CD14-positive monocyte (primary cell): ENCODE data around the gene RALGAPA2. TPM values are rescaled to one million over a fixed set of nuclear protein-coding genes. Genes with fewer than 3 reads are reported as not detected.

Experiments
- DNase-seq, 3 donors: peaks; one replicate each; pipeline ENCODE4 v3.0.0-alpha.2; 2011 to 2022
- H2AFZ ChIP-seq: 2 replicates; pipeline ENCODE4 v1.6.0; 2012; ENCODE audit warnings: mild to moderate bottlenecking, low read depth, low read length, inconsistent platforms; ENCODE audit not compliant: insufficient read depth, poor library complexity, severe bottlenecking
- H3K27ac ChIP-seq, 2 donors: 1 replicate in 1 of 2; 2 replicates in 1 of 2; pipeline ENCODE4 v1.5.1; 2012 to 2013; ENCODE audit warnings: low read length in 2 of 2, control low read depth in 1 of 2, inconsistent platforms in 1 of 2, low read depth in 1 of 2, mild to moderate bottlenecking in 1 of 2
- H3K27me3 ChIP-seq, 2 donors: one replicate each; pipeline versions ENCODE4 v1.6.0 to v1.6.1; 2011 to 2013; ENCODE audit warnings: low read length in 2 of 2; ENCODE audit not compliant: control insufficient read depth in 2 of 2, insufficient read depth in 2 of 2
- H3K36me3 ChIP-seq, 2 donors: replicated peaks in 1 of 2; 1 replicate in 1 of 2; 2 replicates in 1 of 2; pipeline versions ENCODE4 v1.5.1 to v1.6.1; 2012 to 2013; ENCODE audit warnings: low read length in 2 of 2, control low read depth in 1 of 2, inconsistent platforms in 1 of 2, mild to moderate bottlenecking in 1 of 2; ENCODE audit not compliant: insufficient read depth in 2 of 2, control insufficient read depth in 1 of 2
- H3K4me1 ChIP-seq, 2 donors: 1 replicate in 1 of 2; 2 replicates in 1 of 2; pipeline versions ENCODE4 v1.5.1 to v1.6.1; 2012 to 2013; ENCODE audit warnings: low read length in 2 of 2, control low read depth in 1 of 2, inconsistent platforms in 1 of 2, mild to moderate bottlenecking in 1 of 2, moderate library complexity in 1 of 2; ENCODE audit not compliant: insufficient read depth in 2 of 2, control insufficient read depth in 1 of 2
- H3K4me2 ChIP-seq: replicated peaks from 2 replicates; pipeline ENCODE3; 2012; ENCODE audit warnings: low read length, moderate library complexity, mild to moderate bottlenecking; ENCODE audit not compliant: poor library complexity, severe bottlenecking; ENCODE audit errors: extremely low read depth
- H3K4me3 ChIP-seq, 3 experiments: fragments of 200-600 bp in 1 of 3; sonication (generic) in 1 of 3; replicated peaks in 1 of 3; 1 replicate in 2 of 3; 2 replicates in 1 of 3; pipeline ENCODE4 v1.5.1; 2011 to 2013; ENCODE audit warnings: low read length in 3 of 3, mild to moderate bottlenecking in 3 of 3, control low read depth in 2 of 3, low read depth in 2 of 3, inconsistent platforms in 1 of 3, moderate library complexity in 1 of 3
- H3K79me2 ChIP-seq: 2 replicates; pipeline ENCODE4 v1.6.0; 2012; ENCODE audit warnings: mild to moderate bottlenecking, control low read depth, inconsistent platforms, low read length, moderate library complexity; ENCODE audit not compliant: insufficient read depth
- H3K9ac ChIP-seq: 2 replicates; pipeline ENCODE4 v1.6.0; 2017; ENCODE audit warnings: low read length, mild to moderate bottlenecking; ENCODE audit not compliant: insufficient read depth, poor library complexity, severe bottlenecking
- H3K9me3 ChIP-seq, 2 donors: replicated peaks in 1 of 2; 1 replicate in 1 of 2; 2 replicates in 1 of 2; pipeline versions ENCODE4 v1.5.1 to v1.6.1; 2012 to 2013; ENCODE audit warnings: low read length in 2 of 2, control low read depth in 1 of 2; ENCODE audit not compliant: control insufficient read depth in 1 of 2, insufficient read depth in 1 of 2
- H4K20me1 ChIP-seq: 2 replicates; pipeline ENCODE4 v1.6.0; 2012; ENCODE audit warnings: mild to moderate bottlenecking, low read length, control low read depth, moderate library complexity; ENCODE audit not compliant: insufficient read depth
- H3K27ac Mint-ChIP-seq, 7 donors: one replicate each; pipeline ENCODE4 v1.8.0; 2020; ENCODE audit warnings: mild to moderate bottlenecking in 7 of 7, mixed read lengths in 7 of 7, moderate library complexity in 6 of 7, inconsistent platforms in 2 of 7
- H3K27me3 Mint-ChIP-seq, 3 donors: one replicate each; pipeline ENCODE4 v1.8.0; 2021 to 2022; ENCODE audit warnings: low read depth in 3 of 3, mild to moderate bottlenecking in 3 of 3, mixed read lengths in 3 of 3, moderate library complexity in 3 of 3, inconsistent platforms in 1 of 3
- H3K36me3 Mint-ChIP-seq, 2 donors: one replicate each; pipeline ENCODE4 v1.8.0; 2020; ENCODE audit warnings: mixed read lengths in 2 of 2, inconsistent platforms in 1 of 2, mild to moderate bottlenecking in 1 of 2
- H3K4me1 Mint-ChIP-seq: one replicate; pipeline ENCODE4 v1.8.0; 2020; ENCODE audit warnings: mild to moderate bottlenecking, mixed read lengths
- H3K4me3 Mint-ChIP-seq, 2 donors: one replicate each; pipeline ENCODE4 v1.8.0; 2020; ENCODE audit warnings: mild to moderate bottlenecking in 2 of 2, mixed read lengths in 2 of 2, moderate library complexity in 1 of 2
- H3K9me3 Mint-ChIP-seq, 7 donors: one replicate each; pipeline ENCODE4 v1.8.0; 2020 to 2022; ENCODE audit warnings: mixed read lengths in 7 of 7, mild to moderate bottlenecking in 6 of 7, moderate library complexity in 6 of 7, inconsistent platforms in 2 of 7
- CTCF ChIP-seq: fragments of 200-600 bp; IDR thresholded peaks from one replicate; pipeline ENCODE4 v1.8.0; 2022; ENCODE audit warnings: antibody characterized with exemption, mild to moderate bottlenecking
- WGBS: methylation state at CpG from one replicate; pipeline ENCODE4 v1.1.5; 2013; ENCODE audit warnings: missing lambda C conversion rate; ENCODE audit not compliant: insufficient coverage; 5-methylcytosine and 5-hydroxymethylcytosine counted together
- intact Hi-C, 2 donors: fragments of 100-400 bp; cut with micrococcal nuclease; formaldehyde crosslinking; loops; one replicate each; pipeline versions ENCODE4 v1.15.0 to v1.15.1; 2023
- polyA plus RNA-seq, 3 donors: library from polyadenylated mRNA; depleted of rRNA in 1 of 3; unstranded in 2 of 3; stranded (reverse) in 1 of 3; fragments of 300-500 nt in 2 of 3; fragments of >200 nt in 1 of 3; fragmentation: Illumina TruSeq in 2 of 3; gene quantifications; 1 replicate in 2 of 3; 2 replicates in 1 of 3; pipeline ENCODE4 v1.2.3, GENCODE V29; 2012 to 2021

The RALGAPA2 gene
- polyA plus RNA-seq, 3 donors, result 6.2 to 13.0 (median 8.9) TPM

GRCh38 chr20:20505554-20505953 lies 206.9 kb downstream of the RALGAPA2 start:
- Histone ChIP-seq H3K9ac (no peak overlapping the region), H3K4me1 (no peaks in the 10 kb centered on the region), H3K27me3 (no peaks in the 10 kb centered on the region), H2AFZ (no peak overlapping the region), H3K27ac (no peak overlapping the region), H4K20me1 (no peaks in the 10 kb centered on the region), H3K36me3 (peaks cover 62 to 98% of the 10 kb centered on the region in 2 donors), H3K4me3 (no peak overlapping the region), H3K9me3 (no peaks in the 10 kb centered on the region), H3K4me2 (no peak overlapping the region), H3K79me2 (no peaks in the 10 kb centered on the region)
- Mint-ChIP-seq H3K9me3 (no peaks in the 10 kb centered on the region), H3K36me3 (peaks cover 72 to 73% of the 10 kb centered on the region in 2 donors), H3K4me3 (no peak overlapping the region), H3K27ac (no peak overlapping the region), H3K4me1 (peaks cover 5% of the 10 kb centered on the region), H3K27me3 (no peaks in the 10 kb centered on the region)
- intact Hi-C loops, result no loop called here
- TF ChIP-seq CTCF, result no peak
- no peak for DNase-seq
- WGBS, result no CpG with 5 or more reads among the region's 2 CpGs

GRCh38 chr20:20503777-20504530 lies 208.5 kb downstream of the RALGAPA2 start:
- no peak for TF ChIP-seq CTCF
- intact Hi-C loops, result no loop called here
- Histone ChIP-seq H3K4me3 (no peak overlapping the region), H3K79me2 (no peaks in the 10 kb centered on the region), H3K27ac (no peak overlapping the region), H3K36me3 (peaks cover 63 to 97% of the 10 kb centered on the region in 2 donors), H4K20me1 (no peaks in the 10 kb centered on the region), H2AFZ (no peak overlapping the region), H3K9ac (no peak overlapping the region), H3K9me3 (no peaks in the 10 kb centered on the region), H3K4me2 (no peak overlapping the region), H3K4me1 (no peaks in the 10 kb centered on the region), H3K27me3 (no peaks in the 10 kb centered on the region)
- no peaks in the 10 kb centered on the region for H3K27me3 Mint-ChIP-seq
- H3K4me1 Mint-ChIP-seq, result peaks cover 5% of the 10 kb centered on the region
- H3K36me3 Mint-ChIP-seq, result peaks cover 70 to 71% of the 10 kb centered on the region in 2 donors
- peak overlapping the region in 1 of 7 donors; percentile 16 for H3K27ac Mint-ChIP-seq
- no peak overlapping the region for H3K4me3 Mint-ChIP-seq
- H3K9me3 Mint-ChIP-seq, result no peaks in the 10 kb centered on the region
- no peak for DNase-seq
- WGBS, result 100% methylated on average over 1 of the region's 7 CpGs
